ENCODE data around the gene MRPL10. TPM values are rescaled to one million over a fixed set of nuclear protein-coding genes. Genes with fewer than 3 reads are reported as not detected.

The MRPL10 gene
- total RNA-seq, 1 donor from 2014 or later, result 49.4 TPM

GRCh38 chr17:47818002-47818695 is 13.2 kb downstream of the MRPL10 start:
- no peak overlapping the region for H3K27ac Mint-ChIP-seq
- DNase-seq (ENCODE audit: extremely low spot score, unreplicated experiment), result no peak
- TF ChIP-seq, protein P1, sequence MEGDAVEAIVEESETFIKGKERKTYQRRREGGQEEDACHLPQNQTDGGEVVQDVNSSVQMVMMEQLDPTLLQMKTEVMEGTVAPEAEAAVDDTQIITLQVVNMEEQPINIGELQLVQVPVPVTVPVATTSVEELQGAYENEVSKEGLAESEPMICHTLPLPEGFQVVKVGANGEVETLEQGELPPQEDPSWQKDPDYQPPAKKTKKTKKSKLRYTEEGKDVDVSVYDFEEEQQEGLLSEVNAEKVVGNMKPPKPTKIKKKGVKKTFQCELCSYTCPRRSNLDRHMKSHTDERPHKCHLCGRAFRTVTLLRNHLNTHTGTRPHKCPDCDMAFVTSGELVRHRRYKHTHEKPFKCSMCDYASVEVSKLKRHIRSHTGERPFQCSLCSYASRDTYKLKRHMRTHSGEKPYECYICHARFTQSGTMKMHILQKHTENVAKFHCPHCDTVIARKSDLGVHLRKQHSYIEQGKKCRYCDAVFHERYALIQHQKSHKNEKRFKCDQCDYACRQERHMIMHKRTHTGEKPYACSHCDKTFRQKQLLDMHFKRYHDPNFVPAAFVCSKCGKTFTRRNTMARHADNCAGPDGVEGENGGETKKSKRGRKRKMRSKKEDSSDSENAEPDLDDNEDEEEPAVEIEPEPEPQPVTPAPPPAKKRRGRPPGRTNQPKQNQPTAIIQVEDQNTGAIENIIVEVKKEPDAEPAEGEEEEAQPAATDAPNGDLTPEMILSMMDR (conservative IDR thresholded peaks at IDR 0.05), result no peak
- no peaks in the 10 kb centered on the region for H3K27me3 Mint-ChIP-seq
- H3K4me3 Mint-ChIP-seq, result no peak overlapping the region
- H3K9me3 Mint-ChIP-seq, result no peaks in the 10 kb centered on the region
- peaks cover 12% of the 10 kb centered on the region for H3K4me1 Mint-ChIP-seq (ENCODE audit: unreplicated experiment)
- H3K36me3 Mint-ChIP-seq, result no peaks in the 10 kb centered on the region

GRCh38 chr17:47816947-47817346 is 14.4 kb downstream of the MRPL10 start:
- TF ChIP-seq, protein P1 (conservative IDR thresholded peaks at IDR 0.05), result no peak
- no peak for DNase-seq (ENCODE audit: extremely low spot score, unreplicated experiment)
- no peaks in the 10 kb centered on the region for H3K9me3 Mint-ChIP-seq
- no peaks in the 10 kb centered on the region for H3K27me3 Mint-ChIP-seq
- H3K27ac Mint-ChIP-seq, result no peak overlapping the region
- H3K4me3 Mint-ChIP-seq, result no peak overlapping the region
- H3K36me3 Mint-ChIP-seq, result no peaks in the 10 kb centered on the region
- peaks cover 12% of the 10 kb centered on the region for H3K4me1 Mint-ChIP-seq (ENCODE audit: unreplicated experiment)

DNA sequence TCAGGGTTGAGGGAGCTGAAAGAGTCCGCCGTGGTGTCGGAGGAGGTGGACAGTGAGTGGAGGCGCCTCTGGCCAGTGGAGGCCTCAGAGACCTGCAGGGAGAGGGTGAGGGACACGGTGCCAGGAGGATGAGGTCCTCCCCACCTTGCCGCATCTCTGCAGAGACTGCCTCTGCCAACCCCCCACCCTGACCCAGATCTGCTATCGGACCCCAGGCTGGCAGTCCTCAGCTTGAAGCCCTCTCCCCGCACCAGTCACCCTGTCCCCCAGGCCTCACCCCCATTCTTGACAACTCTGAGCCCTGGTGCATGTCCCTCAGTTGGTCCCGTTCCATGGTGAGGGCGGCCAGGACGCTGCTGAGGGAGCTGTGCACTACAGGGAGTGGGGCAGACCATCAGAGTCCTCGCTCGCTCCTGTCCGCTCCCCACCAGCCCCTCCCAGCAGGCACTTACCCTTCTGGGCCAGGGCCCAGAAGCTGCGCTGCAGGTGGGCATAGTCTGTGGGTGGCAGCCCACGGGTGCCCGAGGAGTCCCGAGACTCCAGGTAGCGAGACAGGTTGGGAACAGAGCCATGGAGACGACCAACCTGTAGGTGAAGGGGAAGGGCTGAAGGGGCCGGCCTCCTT is 15.1 kb downstream of the MRPL10 start:
- H3K4me3 Mint-ChIP-seq, result no peak overlapping the region
- H3K4me1 Mint-ChIP-seq (ENCODE audit: unreplicated experiment), result peaks cover 8% of the 10 kb centered on the region
- no peaks in the 10 kb centered on the region for H3K9me3 Mint-ChIP-seq
- no peaks in the 10 kb centered on the region for H3K27me3 Mint-ChIP-seq
- no peak overlapping the region for H3K27ac Mint-ChIP-seq
- TF ChIP-seq, protein P1 (conservative IDR thresholded peaks at IDR 0.05), result no peak
- DNase-seq (ENCODE audit: extremely low spot score, unreplicated experiment), result no peak
- no peaks in the 10 kb centered on the region for H3K36me3 Mint-ChIP-seq

- no peaks in the 10 kb centered on the region for H3K27me3 Mint-ChIP-seq
- no peak overlapping the region for H3K27ac Mint-ChIP-seq
- peaks cover 2% of the 10 kb centered on the region for H3K36me3 Mint-ChIP-seq
- no peak overlapping the region for H3K4me3 Mint-ChIP-seq
- no peak for DNase-seq (ENCODE audit: extremely low spot score, unreplicated experiment)
- peaks cover 3% of the 10 kb centered on the region for H3K4me1 Mint-ChIP-seq (ENCODE audit: unreplicated experiment)
- TF ChIP-seq, protein P1 (conservative IDR thresholded peaks at IDR 0.05), result no peak
- no peaks in the 10 kb centered on the region for H3K9me3 Mint-ChIP-seq
Observed at GRCh38 chr17:47815106-47815918, 16.0 kb downstream of the MRPL10 start.

DNA sequence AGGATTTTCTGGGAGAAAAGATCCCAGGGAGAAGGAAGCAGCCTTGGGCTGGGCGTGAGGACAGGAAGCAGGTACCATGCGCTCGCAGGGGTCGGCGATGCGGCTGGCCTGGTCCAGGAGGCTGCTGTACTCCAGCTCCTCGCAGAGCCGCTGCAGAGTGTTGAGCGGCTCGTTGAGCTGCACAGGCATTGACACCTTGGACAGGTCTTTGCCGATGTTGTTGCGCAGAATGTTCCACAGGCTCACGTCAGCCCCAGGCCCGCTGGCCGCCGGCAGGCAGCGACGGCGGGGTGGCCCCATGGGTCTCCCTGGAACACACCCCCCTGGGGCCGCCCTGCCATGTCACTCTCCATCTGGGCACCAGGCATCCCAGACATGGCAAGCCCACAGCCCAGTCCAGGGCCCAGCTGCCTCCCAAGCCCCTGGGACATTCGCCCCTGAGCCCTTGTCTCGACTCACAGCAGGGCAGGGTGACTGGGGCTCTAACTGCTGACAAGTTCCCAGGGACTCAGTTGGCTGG is 17.8 kb downstream of the MRPL10 start:
- TF ChIP-seq, protein P1 (conservative IDR thresholded peaks at IDR 0.05), result no peak
- Mint-ChIP-seq H3K4me1 (ENCODE audit: unreplicated experiment) (peaks cover 10% of the 10 kb centered on the region), H3K27ac (no peak overlapping the region), H3K27me3 (no peaks in the 10 kb centered on the region), H3K4me3 (no peak overlapping the region), H3K9me3 (no peaks in the 10 kb centered on the region), H3K36me3 (peaks cover 7% of the 10 kb centered on the region)
- no peak for DNase-seq (ENCODE audit: extremely low spot score, unreplicated experiment)

Data from type B pancreatic cell (in vitro differentiated cells).